Fibroblast of pulmonary artery (primary cell): Measurements from ENCODE around the gene TAC4.
A peak's percentile ranks its signal among the peaks of the same experiment; 100 is the strongest.

Source experiments
- DNase-seq: peaks from one replicate; pipeline ENCODE4 v3.0.0-alpha.2; 2010; ENCODE audit warnings: low read depth
- H3K4me3 ChIP-seq: replicated peaks from 2 replicates; pipeline ENCODE4 v1.5.1; 2011; ENCODE audit warnings: low read depth, mild to moderate bottlenecking, control low read depth, low read length, moderate library complexity
- TF ChIP-seq, protein P1 (sequence below): IDR thresholded peaks from 2 replicates; pipeline ENCODE4 v1.5.1; 2011; ENCODE audit warnings: mild to moderate bottlenecking, control low read depth, low read length, inconsistent platforms; ENCODE audit errors: missing control alignments

The TAC4 gene

DNA sequence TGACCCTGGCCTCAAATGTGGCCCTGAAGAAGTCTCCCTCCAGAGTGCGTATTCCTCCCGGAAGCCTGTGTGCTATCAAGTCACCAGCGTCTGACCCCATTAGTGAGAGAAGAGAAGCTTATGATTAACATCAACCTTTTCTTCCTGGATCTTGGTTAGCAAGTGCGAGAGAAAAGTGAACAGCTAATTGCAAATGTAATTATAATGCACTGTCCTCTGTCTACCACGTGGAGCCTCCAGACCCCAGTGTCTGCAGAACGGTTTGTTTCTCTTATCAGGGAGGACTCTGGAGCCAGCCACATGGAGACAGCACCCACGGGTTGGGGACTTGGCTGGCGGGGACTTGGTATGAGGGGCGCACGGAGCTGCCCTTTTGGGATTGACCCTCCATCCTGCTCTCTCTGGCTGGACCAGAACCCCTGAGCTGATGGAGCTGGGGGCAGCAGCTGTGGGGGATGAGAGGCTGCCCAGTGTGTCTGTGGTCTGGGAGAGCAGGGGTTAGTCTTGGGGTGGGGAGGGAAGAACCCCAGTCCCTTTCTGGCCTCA is 5.7 kb upstream of the TAC4 start:
- no peak overlapping the region for H3K4me3 ChIP-seq
- TF ChIP-seq, protein P1, sequence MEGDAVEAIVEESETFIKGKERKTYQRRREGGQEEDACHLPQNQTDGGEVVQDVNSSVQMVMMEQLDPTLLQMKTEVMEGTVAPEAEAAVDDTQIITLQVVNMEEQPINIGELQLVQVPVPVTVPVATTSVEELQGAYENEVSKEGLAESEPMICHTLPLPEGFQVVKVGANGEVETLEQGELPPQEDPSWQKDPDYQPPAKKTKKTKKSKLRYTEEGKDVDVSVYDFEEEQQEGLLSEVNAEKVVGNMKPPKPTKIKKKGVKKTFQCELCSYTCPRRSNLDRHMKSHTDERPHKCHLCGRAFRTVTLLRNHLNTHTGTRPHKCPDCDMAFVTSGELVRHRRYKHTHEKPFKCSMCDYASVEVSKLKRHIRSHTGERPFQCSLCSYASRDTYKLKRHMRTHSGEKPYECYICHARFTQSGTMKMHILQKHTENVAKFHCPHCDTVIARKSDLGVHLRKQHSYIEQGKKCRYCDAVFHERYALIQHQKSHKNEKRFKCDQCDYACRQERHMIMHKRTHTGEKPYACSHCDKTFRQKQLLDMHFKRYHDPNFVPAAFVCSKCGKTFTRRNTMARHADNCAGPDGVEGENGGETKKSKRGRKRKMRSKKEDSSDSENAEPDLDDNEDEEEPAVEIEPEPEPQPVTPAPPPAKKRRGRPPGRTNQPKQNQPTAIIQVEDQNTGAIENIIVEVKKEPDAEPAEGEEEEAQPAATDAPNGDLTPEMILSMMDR = no peak
- DNase-seq = no peak

GRCh38 chr17:49851387-49852291 is 3.8 kb upstream of the TAC4 start:
- TF ChIP-seq, protein P1 = peak; percentile 65
- H3K4me3 ChIP-seq = peak overlapping the region; percentile 58

DNA sequence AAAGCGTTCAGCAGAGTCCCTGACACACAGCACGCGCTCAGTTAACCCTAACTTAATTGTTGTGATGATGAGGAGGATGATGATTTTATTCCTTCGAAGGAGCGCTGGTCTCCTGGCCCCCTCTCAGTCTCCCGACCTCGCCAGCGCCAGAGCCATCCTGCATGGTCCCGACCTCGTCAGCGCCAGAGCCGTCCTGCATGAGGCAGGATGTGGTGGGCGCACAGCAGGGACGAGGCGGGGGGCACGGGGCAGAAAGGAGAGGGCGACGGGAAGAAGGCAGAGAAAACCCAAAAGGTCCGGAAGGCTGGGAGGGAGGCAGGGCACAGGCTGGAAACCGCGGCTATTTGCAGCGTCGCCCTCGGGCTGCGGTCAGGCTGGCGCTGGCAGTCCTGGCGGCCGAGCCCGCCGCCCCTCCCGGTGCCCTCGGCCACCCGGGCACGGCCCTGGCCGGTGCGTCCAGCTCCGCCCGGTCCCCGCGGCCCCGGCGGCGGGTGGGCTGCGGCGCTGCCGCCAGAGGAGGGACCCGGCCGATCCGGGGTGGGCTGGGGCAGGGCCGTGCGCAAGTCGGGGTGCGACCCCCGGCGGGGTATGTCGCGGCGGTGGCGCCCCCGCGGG is 3.0 kb upstream of the TAC4 start:
- TF ChIP-seq, protein P1 = no peak
- no peak for DNase-seq
- H3K4me3 ChIP-seq = peak overlapping the region; percentile 58

More at GRCh38 chr17:49851387-49852291, 3.8 kb upstream of the TAC4 start:
- peak; percentile 75 for DNase-seq

DNA sequence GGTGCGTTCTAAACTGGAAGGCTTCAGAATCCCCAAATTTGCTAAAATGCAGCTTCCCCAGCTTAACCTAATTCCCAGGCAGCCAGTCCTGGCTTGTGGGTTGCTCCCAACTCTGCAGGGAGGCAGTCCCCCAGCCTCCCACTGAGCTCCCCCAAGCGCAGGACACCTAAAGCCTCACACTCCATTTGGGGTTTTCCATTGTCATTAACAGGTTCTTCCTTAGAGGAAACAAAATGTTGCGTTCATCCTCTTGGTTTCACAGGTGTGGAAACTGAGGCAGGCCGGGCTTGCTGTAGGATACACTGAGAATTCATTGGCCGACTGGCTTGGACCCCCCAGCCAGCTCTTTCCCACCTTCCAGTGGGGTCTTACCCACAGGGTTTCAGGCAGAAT is 2.3 kb upstream of the TAC4 start:
- no peak for DNase-seq
- no peak overlapping the region for H3K4me3 ChIP-seq
- TF ChIP-seq, protein P1 = no peak

- TF ChIP-seq, protein P1 = no peak
- H3K4me3 ChIP-seq = no peak overlapping the region
- no peak for DNase-seq
These were observed 870 bp upstream of the TAC4 start for GRCh38 chr17:49848739-49849138.

- no peak for DNase-seq
- TF ChIP-seq, protein P1 = no peak
- H3K4me3 ChIP-seq = no peak overlapping the region
These were observed 744 bp downstream of the TAC4 start for GRCh38 chr17:49846938-49847712.
